Tibial nerve (tissue), 4 donors: ENCODE data around the gene FRS2. TPM values are rescaled to one million over a fixed set of nuclear protein-coding genes. Genes with fewer than 3 reads are reported as not detected.

Experiments used
- DNase-seq, 2 donors: peaks; one replicate each; pipeline ENCODE4 v3.0.0-alpha.2; 2019; ENCODE audit warnings: low spot score in 2 of 2
- H3K27ac ChIP-seq, 4 donors: fragments of 200-600 bp; sonication (generic) in 3 of 4; one replicate each; pipeline ENCODE4 v1.5.1; 2017 to 2019; ENCODE audit warnings: mild to moderate bottlenecking in 1 of 4
- H3K27me3 ChIP-seq, 2 donors: fragments of 200-600 bp; sonication (generic) in 1 of 2; one replicate each; pipeline versions ENCODE4 v1.5.1 to v1.6.0; 2017 to 2019
- H3K36me3 ChIP-seq, 3 donors: fragments of 200-600 bp; sonication (generic); one replicate each; pipeline ENCODE4 v1.5.1; 2018 to 2019
- H3K4me1 ChIP-seq, 4 donors: fragments of 200-600 bp; sonication (generic) in 3 of 4; one replicate each; pipeline ENCODE4 v1.5.1; 2017 to 2019
- H3K4me3 ChIP-seq, 4 donors: fragments of 200-600 bp; sonication (generic) in 3 of 4; one replicate each; pipeline ENCODE4 v1.5.1; 2017 to 2019; ENCODE audit warnings: mild to moderate bottlenecking in 1 of 4, moderate library complexity in 1 of 4
- H3K9me3 ChIP-seq, 4 donors: fragments of 200-600 bp; sonication (generic) in 3 of 4; one replicate each; pipeline ENCODE4 v1.5.1; 2017 to 2019
- CTCF ChIP-seq, 5 experiments: fragments of 200-600 bp in 3 of 5; fragments of 450-650 bp in 2 of 5; sonication (generic) in 3 of 5; IDR thresholded peaks; one replicate each; pipeline ENCODE4 v1.5.1; 2016 to 2019; ENCODE audit warnings: antibody characterized with exemption in 5 of 5, mild to moderate bottlenecking in 3 of 5, moderate library complexity in 2 of 5
- EP300 ChIP-seq, 2 donors: sonication (generic); formaldehyde crosslinking; IDR thresholded peaks; one replicate each; pipeline ENCODE4 v1.6.1; 2017; ENCODE audit warnings: antibody characterized with exemption in 2 of 2, mild to moderate bottlenecking in 1 of 2
- POLR2A ChIP-seq, 2 donors: fragments of 450-650 bp; IDR thresholded peaks; one replicate each; pipeline ENCODE4 v1.6.1; 2017; ENCODE audit warnings: antibody characterized with exemption in 2 of 2, mild to moderate bottlenecking in 2 of 2, moderate library complexity in 2 of 2
- WGBS, 2 donors: methylation state at CpG; one replicate each; pipeline ENCODE4 v1.1.5; 2018; 5-methylcytosine and 5-hydroxymethylcytosine counted together
- total RNA-seq, 4 donors: library from RNA; depleted of rRNA; stranded (reverse); fragments of >200 nt; gene quantifications; one replicate each; pipeline ENCODE4 v1.1.0, GENCODE V29; 2016

The FRS2 gene
- total RNA-seq, 4 donors from 2014 or later = 51.7 to 113 (median 66.4) TPM

GRCh38 chr12:69544087-69544486 is 73.9 kb downstream of the FRS2 start:
- TF ChIP-seq EP300 (IDR thresholded peaks at IDR 0.05) (no peak), CTCF (IDR thresholded peaks at IDR 0.05) (no peak)
- peaks cover 0 to 14% (median 0%) of the 10 kb centered on the region in 3 donors for H3K36me3 ChIP-seq
- DNase-seq = no peak
- no peaks in the 10 kb centered on the region for H3K27me3 ChIP-seq
- peaks cover 0 to 7% (median 2%) of the 10 kb centered on the region in 4 donors for H3K9me3 ChIP-seq
- no peak overlapping the region for H3K27ac ChIP-seq
- WGBS, 2 donors = 95 to 96% methylated on average over 1 of the region's 1 CpG
- H3K4me3 ChIP-seq = no peak overlapping the region
- H3K4me1 ChIP-seq = peaks cover 0 to 7% (median 0%) of the 10 kb centered on the region in 4 donors

GRCh38 chr12:69545081-69545480 is 74.9 kb downstream of the FRS2 start:
- DNase-seq = no peak
- Histone ChIP-seq H3K4me1 (peaks cover 0 to 7% (median 0%) of the 10 kb centered on the region in 4 donors), H3K9me3 (peaks cover 0 to 7% (median 2%) of the 10 kb centered on the region in 4 donors), H3K27ac (no peak overlapping the region), H3K36me3 (peaks cover 0 to 14% (median 0%) of the 10 kb centered on the region in 3 donors), H3K4me3 (no peak overlapping the region), H3K27me3 (no peaks in the 10 kb centered on the region)
- WGBS, 2 donors = 90 to 92% methylated on average over 1 of the region's 1 CpG
- TF ChIP-seq CTCF (IDR thresholded peaks at IDR 0.05) (no peak), EP300 (IDR thresholded peaks at IDR 0.05) (no peak), POLR2A (IDR thresholded peaks at IDR 0.05) (no peak)

GRCh38 chr12:69546693-69547438 is 76.7 kb downstream of the FRS2 start:
- no peaks in the 10 kb centered on the region for H3K27me3 ChIP-seq
- WGBS, 2 donors = 94 to 96% methylated on average over 7 of the region's 7 CpGs
- no peak overlapping the region for H3K27ac ChIP-seq
- peaks cover 0 to 21% (median 0%) of the 10 kb centered on the region in 3 donors for H3K36me3 ChIP-seq
- H3K4me3 ChIP-seq = no peak overlapping the region
- TF ChIP-seq CTCF (IDR thresholded peaks at IDR 0.05) (no peak), EP300 (IDR thresholded peaks at IDR 0.05) (no peak)
- DNase-seq = no peak
- H3K9me3 ChIP-seq = peaks cover 0 to 7% (median 2%) of the 10 kb centered on the region in 4 donors
- H3K4me1 ChIP-seq = no peaks in the 10 kb centered on the region

GRCh38 chr12:69548687-69549086 is 78.5 kb downstream of the FRS2 start:
- H3K36me3 ChIP-seq = peaks cover 0 to 17% (median 0%) of the 10 kb centered on the region in 3 donors
- no peak for DNase-seq
- H3K4me3 ChIP-seq = no peak overlapping the region
- peaks cover 0 to 7% (median 2%) of the 10 kb centered on the region in 4 donors for H3K9me3 ChIP-seq
- no peaks in the 10 kb centered on the region for H3K27me3 ChIP-seq
- H3K4me1 ChIP-seq = peaks cover 0 to 3% (median 0%) of the 10 kb centered on the region in 4 donors
- no peak for TF ChIP-seq CTCF (IDR thresholded peaks at IDR 0.05)
- TF ChIP-seq POLR2A (IDR thresholded peaks at IDR 0.05) = no peak
- H3K27ac ChIP-seq = no peak overlapping the region

- WGBS, 2 donors = 81 to 89% methylated on average over 8 of the region's 8 CpGs
- Histone ChIP-seq H3K9me3 (no peaks in the 10 kb centered on the region), H3K4me1 (peaks cover 0 to 11% (median 0%) of the 10 kb centered on the region in 4 donors)
These were observed 80.6 kb downstream of the FRS2 start for GRCh38 chr12:69550569-69551350.

More at GRCh38 chr12:69550569-69551350, 80.6 kb downstream of the FRS2 start:
- Histone ChIP-seq H3K4me3 (no peak overlapping the region), H3K27ac (no peak overlapping the region), H3K27me3 (no peaks in the 10 kb centered on the region), H3K36me3 (peaks cover 0 to 6% (median 0%) of the 10 kb centered on the region in 3 donors)
- no peak for DNase-seq
- no peak for TF ChIP-seq EP300 (IDR thresholded peaks at IDR 0.05)
- TF ChIP-seq CTCF (IDR thresholded peaks at IDR 0.05) = no peak
- TF ChIP-seq POLR2A (IDR thresholded peaks at IDR 0.05) = no peak
